H1 (cell line): Measurements from ENCODE around the gene POU2F1. TPM values are rescaled to one million over a fixed set of nuclear protein-coding genes. Genes with fewer than 3 reads are reported as not detected.

Source experiments
- BRCA1 ChIP-seq: IDR thresholded peaks from 2 replicates; pipeline ENCODE4 v1.6.1; 2012; ENCODE audit warnings: low read depth, low read length, improper control_type of control experiment
- CREB1 ChIP-seq: IDR thresholded peaks from 2 replicates; pipeline ENCODE4 v1.6.1; 2012; ENCODE audit warnings: inconsistent platforms
- JUN ChIP-seq: IDR thresholded peaks from 2 replicates; pipeline ENCODE4 v1.6.1; 2011; ENCODE audit warnings: low read depth, mild to moderate bottlenecking, improper control_type of control experiment, low read length
- TCF12 ChIP-seq: IDR thresholded peaks from 2 replicates; pipeline ENCODE4 v1.6.1; 2011; ENCODE audit warnings: low read depth, mild to moderate bottlenecking, low read length
- polyA plus RNA-seq, 7 experiments: library from polyadenylated mRNA; depleted of rRNA in 3 of 7; stranded (reverse) in 5 of 7; unstranded in 2 of 7; fragments of >200 nt in 5 of 7; fragments of 200-250 nt in 2 of 7; gene quantifications; 1 replicate in 5 of 7; 2 replicates in 1 of 7; 4 replicates in 1 of 7; pipeline versions ENCODE4 v1.2.1 to v1.2.3, GENCODE V29; 2011 to 2013; ENCODE audit warnings: missing spikeins in 2 of 7, mixed read lengths in 2 of 7
- total RNA-seq: library from RNA; stranded (reverse); fragmentation: NEBNext Ultra II Directional; extraction: Animal tissue kit (Norgen Biotek cat#: 25700); gene quantifications from 2 replicates; pipeline ENCODE4 v1.2.1, GENCODE V29; 2021

The POU2F1 gene
- total and polyA plus RNA-seq, 2 of the 8 experiments (the other 6 are each of a cell fraction or from before 2014, with no cell fraction given), result 37.0 to 57.2 TPM

DNA sequence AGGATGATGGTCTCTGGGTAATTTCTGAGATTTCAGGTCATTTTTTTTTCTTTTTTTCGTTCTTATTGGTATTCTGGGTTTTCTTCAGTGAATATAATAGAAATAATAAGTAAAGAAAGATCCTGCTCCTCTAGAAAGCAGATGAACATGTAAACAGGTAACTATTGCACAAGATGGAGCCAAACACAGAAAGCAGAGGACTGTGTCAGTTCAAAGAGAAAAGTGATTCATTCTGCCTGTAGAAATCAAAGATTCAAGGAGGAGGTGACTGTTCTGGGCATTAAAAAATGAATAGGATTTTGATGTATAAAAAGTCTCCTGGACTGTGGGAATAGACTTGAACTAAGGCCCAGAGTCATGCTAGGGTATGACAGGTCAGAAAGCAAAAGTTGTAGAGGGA lies 41.9 kb upstream of the POU2F1 start (continued):
- no peak for TF ChIP-seq BRCA1
- TF ChIP-seq TCF12, result no peak
- no peak for TF ChIP-seq JUN
- no peak for TF ChIP-seq CREB1
